Measurements from ENCODE around the gene LAMA2.

GRCh38 chr6:129282019-129282418 lies 399.1 kb downstream of the LAMA2 start:
- TF ChIP-seq POLR2A (IDR thresholded peaks at IDR 0.05) (no peak), CTCF (IDR thresholded peaks at IDR 0.05) (no peak)

Measured in uterus (tissue), 2 donors.